Measurements from ENCODE around the gene ARHGAP22. TPM values are rescaled to one million over a fixed set of nuclear protein-coding genes. Genes with fewer than 3 reads are reported as not detected.

The ARHGAP22 gene
- total RNA-seq, 1 experiment from 2014 or later: 1.8 TPM

DNA sequence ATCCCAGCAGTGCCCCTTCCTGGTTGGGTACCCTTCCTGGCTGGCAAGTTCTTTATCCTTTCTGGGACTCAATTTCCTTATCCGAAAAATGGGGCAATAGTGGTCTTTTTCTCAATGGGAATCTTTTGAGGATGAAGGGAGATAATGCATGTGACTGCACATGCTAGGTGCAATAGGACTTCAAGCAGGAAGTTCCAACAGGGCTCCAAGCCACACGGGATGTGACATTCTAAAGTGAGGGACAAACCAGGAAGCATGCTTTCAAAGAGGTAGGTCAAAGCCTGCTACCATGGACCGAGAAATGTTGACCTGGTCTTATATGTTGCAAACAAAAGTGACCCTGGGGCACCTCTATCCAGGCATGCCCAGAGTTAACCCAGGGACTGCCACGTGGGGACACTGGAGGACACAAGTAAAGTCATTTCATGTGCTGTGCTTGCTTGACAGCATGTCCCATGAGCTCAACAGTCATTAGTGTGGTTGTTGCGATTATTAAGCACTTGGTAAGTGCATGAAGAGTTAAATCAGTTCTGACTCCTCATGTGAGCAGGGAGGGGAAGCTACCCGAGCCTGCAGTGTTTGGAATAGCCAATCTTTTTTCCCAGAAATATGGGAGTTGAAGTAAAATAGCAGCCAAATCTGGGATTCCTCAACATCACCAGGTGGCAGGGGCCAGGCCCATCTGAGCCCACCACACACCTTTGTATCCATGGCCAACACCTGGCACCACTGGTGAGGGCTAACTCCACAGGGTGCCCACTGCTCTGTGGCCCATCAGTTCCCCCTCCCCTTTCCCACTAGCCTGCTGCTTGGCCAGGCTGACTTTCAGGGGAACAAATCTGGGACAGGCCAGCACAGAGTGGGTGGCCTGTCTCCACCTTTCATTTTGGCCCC lies 5.7 kb downstream of the ARHGAP22 start:
- DNase-seq (ENCODE audit: low read depth, low spot score) (no peak), ATAC-seq (no peak)
- ChIA-PET POLR2A (no interaction called here), CTCF (no interaction called here)
- no peaks in the 10 kb centered on the region for H3K36me3 ChIP-seq (ENCODE audit: control insufficient read depth, insufficient read depth, low read length)
- in situ Hi-C loops (cut with HindIII; ENCODE audit: low pct_unique_long_range_greater_than_20kb, low sequenced_read_pairs): no loop called here
- BruUV-seq (replicated peaks): no TSS peak
- TF ChIP-seq POLR2AphosphoS5 (IDR thresholded peaks at IDR 0.05; ENCODE audit: low read depth, low read length) (no peak), SIN3A (IDR thresholded peaks at IDR 0.05; ENCODE audit: borderline replicate concordance, insufficient read depth, low read depth, low read length) (no peak), CTCF (IDR thresholded peaks at IDR 0.05) (no peak), TCF7L2 (IDR thresholded peaks at IDR 0.05; ENCODE audit: low read depth, low read length) (no peak), REST (IDR thresholded peaks at IDR 0.05; ENCODE audit: insufficient read depth in 1 of 2, low read depth in 2 of 2, low read length in 1 of 2) (no peak)
- H3K27me3 ChIP-seq (ENCODE audit: control insufficient read depth, insufficient read depth, low read length): peaks cover 7% of the 10 kb centered on the region
- H3K4me3 ChIP-seq (ENCODE audit: low read depth in 2 of 2, low read length in 2 of 2): no peak overlapping the region
- no peaks in the 10 kb centered on the region; the same call in 1 of the 2 replicates for H3K4me1 ChIP-seq (ENCODE audit: control insufficient read depth, insufficient read depth, low read length)
- intact Hi-C loops (cut with micrococcal nuclease; ENCODE audit: unreplicated experiment): no loop called here
- no peaks in the 10 kb centered on the region for H3K9me3 ChIP-seq (ENCODE audit: control insufficient read depth, insufficient read depth, low read depth, low read length)
- H3K27ac ChIP-seq (ENCODE audit: low read length): no peak overlapping the region

- CTCF ChIA-PET: no interaction called here
- DNase-seq (ENCODE audit: low read depth, low spot score): no peak
- in situ Hi-C loops (cut with HindIII; ENCODE audit: low pct_unique_long_range_greater_than_20kb, low sequenced_read_pairs): no loop called here
Observed at GRCh38 chr10:48598243-48598935, 6.5 kb downstream of the ARHGAP22 start.

More at GRCh38 chr10:48598243-48598935, 6.5 kb downstream of the ARHGAP22 start:
- no TSS peak for BruUV-seq (replicated peaks)
- no peaks in the 10 kb centered on the region; the same call in 1 of the 2 replicates for H3K4me1 ChIP-seq (ENCODE audit: control insufficient read depth, insufficient read depth, low read length)
- no peak for TF ChIP-seq CTCF (IDR thresholded peaks at IDR 0.05)
- no peak for TF ChIP-seq SIN3A (IDR thresholded peaks at IDR 0.05; ENCODE audit: borderline replicate concordance, insufficient read depth, low read depth, low read length)
- no peak for TF ChIP-seq REST (IDR thresholded peaks at IDR 0.05; ENCODE audit: insufficient read depth in 1 of 2, low read depth in 2 of 2, low read length in 1 of 2)
- no peak for TF ChIP-seq POLR2AphosphoS5 (IDR thresholded peaks at IDR 0.05; ENCODE audit: low read depth, low read length)
- no peak for TF ChIP-seq TCF7L2 (IDR thresholded peaks at IDR 0.05; ENCODE audit: low read depth, low read length)
- no peaks in the 10 kb centered on the region for H3K9me3 ChIP-seq (ENCODE audit: control insufficient read depth, insufficient read depth, low read depth, low read length)
- intact Hi-C loops (cut with micrococcal nuclease; ENCODE audit: unreplicated experiment): no loop called here
- no peak overlapping the region for H3K4me3 ChIP-seq (ENCODE audit: low read depth in 2 of 2, low read length in 2 of 2)
- peaks cover 1% of the 10 kb centered on the region; the same call in 1 of the 2 replicates for H3K27me3 ChIP-seq (ENCODE audit: control insufficient read depth, insufficient read depth, low read length)
- no peak overlapping the region for H3K27ac ChIP-seq (ENCODE audit: low read length)
- H3K36me3 ChIP-seq (ENCODE audit: control insufficient read depth, insufficient read depth, low read length): no peaks in the 10 kb centered on the region
- no peak for ATAC-seq
- POLR2A ChIA-PET: no interaction called here
